Ovary (tissue), 9 donors: ENCODE results near the gene CD40LG. TPM values are rescaled to one million over a fixed set of nuclear protein-coding genes. Genes with fewer than 3 reads are reported as not detected.

ENCODE experiments used
- DNase-seq, 5 donors: peaks; one replicate each; pipeline ENCODE4 v3.0.0-alpha.2; 2019 to 2020
- H3K27ac ChIP-seq, 2 donors: fragments of 200-600 bp; one replicate each; pipeline versions ENCODE4 v1.5.1 to v1.8.0; 2019 to 2022
- H3K27me3 ChIP-seq: fragments of 200-600 bp; one replicate; pipeline ENCODE4 v1.8.0; 2022
- H3K36me3 ChIP-seq: fragments of 200-600 bp; sonication (generic); one replicate; pipeline ENCODE4 v1.5.1; 2019
- H3K4me1 ChIP-seq: one replicate; pipeline ENCODE4 v1.8.1; 2013; ENCODE audit warnings: mild to moderate bottlenecking, moderate library complexity; ENCODE audit not compliant: insufficient read depth
- H3K4me3 ChIP-seq: fragments of 200-600 bp; sonication (generic); one replicate; pipeline ENCODE4 v1.5.1; 2017
- H3K9me3 ChIP-seq, 2 donors: fragments of 200-600 bp in 1 of 2; sonication (generic) in 1 of 2; one replicate each; pipeline versions ENCODE4 v1.5.1 to v1.8.1; 2013 to 2019; ENCODE audit warnings: mild to moderate bottlenecking in 1 of 2, moderate library complexity in 1 of 2
- EP300 ChIP-seq: sonication (generic); formaldehyde crosslinking; IDR thresholded peaks from one replicate; pipeline ENCODE4 v1.6.1; 2017; ENCODE audit warnings: antibody characterized with exemption
- POLR2A ChIP-seq: fragments of 450-650 bp; IDR thresholded peaks from one replicate; pipeline ENCODE4 v1.6.1; 2017; ENCODE audit warnings: antibody characterized with exemption, mild to moderate bottlenecking, moderate library complexity
- WGBS, 3 donors: extraction: QIAGEN DNeasy Blood & Tissue Kit in 1 of 3; methylation state at CpG; one replicate each; pipeline versions ENCODE4 v1.1.5 to v1.1.7; 2013 to 2017; 5-methylcytosine and 5-hydroxymethylcytosine counted together
- intact Hi-C, 4 donors: fragments of 100-400 bp; cut with DNase I; formaldehyde crosslinking; loops; one replicate each; pipeline versions ENCODE4 v1.11.0 to v1.15.1; 2022 to 2023
- polyA plus RNA-seq, 2 donors: library from polyadenylated mRNA; stranded (reverse); fragments of 200-250 nt in 1 of 2; fragments of 350-450 nt in 1 of 2; fragmentation: Illumina TruSeq in 1 of 2; extraction: RNeasy Lipid Tissue Mini Kit (QIAGEN cat#74804) in 1 of 2; gene quantifications; one replicate each; pipeline ENCODE4 v1.2.3, GENCODE V29; 2013 to 2014
- total RNA-seq, 7 donors: library from RNA; depleted of rRNA in 2 of 7; stranded (reverse); fragments of >200 nt in 2 of 7; fragmentation: NEBNext Ultra II Directional in 3 of 7; extraction: Animal tissue kit (Norgen Biotek cat#: 25700) in 3 of 7; gene quantifications; one replicate each; pipeline versions ENCODE4 v1.1.0 to v1.2.4, GENCODE V29; 2016 to 2023
- TF ChIP-seq, protein P1 (sequence below), 3 donors: fragments of 450-650 bp in 2 of 3; fragments of 200-600 bp in 1 of 3; IDR thresholded peaks; one replicate each; pipeline versions ENCODE4 v1.5.1 to v1.8.0; 2016 to 2022; ENCODE audit warnings: antibody characterized with exemption in 3 of 3, mild to moderate bottlenecking in 1 of 3
- donor health status: DM: no; HTN: no; CAD: no; lungs with moderate emphysema.
- donor health status: DM: no; HTN: no; CAD: no.
- donor health status: Bipolar disorder and iron deficiency.
- donor health status: DM: yes; HTN: yes; CAD: no.
- donor health status: DM: no; HTN: no; CAD: no.
- donor health status: DM: yes; HTN: yes; CAD: no.

The CD40LG gene
- total and polyA plus RNA-seq, 9 donors, result 0.08 to 1.3 (median 0.17) TPM; not detected in 5

- 59 to 69% (median 65%) methylated on average over 1 of the region's 1 CpG for WGBS, 3 donors
- TF ChIP-seq, protein P1, sequence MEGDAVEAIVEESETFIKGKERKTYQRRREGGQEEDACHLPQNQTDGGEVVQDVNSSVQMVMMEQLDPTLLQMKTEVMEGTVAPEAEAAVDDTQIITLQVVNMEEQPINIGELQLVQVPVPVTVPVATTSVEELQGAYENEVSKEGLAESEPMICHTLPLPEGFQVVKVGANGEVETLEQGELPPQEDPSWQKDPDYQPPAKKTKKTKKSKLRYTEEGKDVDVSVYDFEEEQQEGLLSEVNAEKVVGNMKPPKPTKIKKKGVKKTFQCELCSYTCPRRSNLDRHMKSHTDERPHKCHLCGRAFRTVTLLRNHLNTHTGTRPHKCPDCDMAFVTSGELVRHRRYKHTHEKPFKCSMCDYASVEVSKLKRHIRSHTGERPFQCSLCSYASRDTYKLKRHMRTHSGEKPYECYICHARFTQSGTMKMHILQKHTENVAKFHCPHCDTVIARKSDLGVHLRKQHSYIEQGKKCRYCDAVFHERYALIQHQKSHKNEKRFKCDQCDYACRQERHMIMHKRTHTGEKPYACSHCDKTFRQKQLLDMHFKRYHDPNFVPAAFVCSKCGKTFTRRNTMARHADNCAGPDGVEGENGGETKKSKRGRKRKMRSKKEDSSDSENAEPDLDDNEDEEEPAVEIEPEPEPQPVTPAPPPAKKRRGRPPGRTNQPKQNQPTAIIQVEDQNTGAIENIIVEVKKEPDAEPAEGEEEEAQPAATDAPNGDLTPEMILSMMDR (IDR thresholded peaks at IDR 0.05), result no peak
- TF ChIP-seq POLR2A, result no peak
- no peak for TF ChIP-seq EP300
- DNase-seq, result no peak
- intact Hi-C loops, result no loop called here
- Histone ChIP-seq H3K4me1 (no peaks in the 10 kb centered on the region), H3K9me3 (no peaks in the 10 kb centered on the region), H3K36me3 (no peaks in the 10 kb centered on the region), H3K4me3 (no peak overlapping the region), H3K27me3 (no peaks in the 10 kb centered on the region), H3K27ac (no peak overlapping the region)
Observed at GRCh38 chrX:136666088-136666487, 18.1 kb downstream of the CD40LG start.

DNA sequence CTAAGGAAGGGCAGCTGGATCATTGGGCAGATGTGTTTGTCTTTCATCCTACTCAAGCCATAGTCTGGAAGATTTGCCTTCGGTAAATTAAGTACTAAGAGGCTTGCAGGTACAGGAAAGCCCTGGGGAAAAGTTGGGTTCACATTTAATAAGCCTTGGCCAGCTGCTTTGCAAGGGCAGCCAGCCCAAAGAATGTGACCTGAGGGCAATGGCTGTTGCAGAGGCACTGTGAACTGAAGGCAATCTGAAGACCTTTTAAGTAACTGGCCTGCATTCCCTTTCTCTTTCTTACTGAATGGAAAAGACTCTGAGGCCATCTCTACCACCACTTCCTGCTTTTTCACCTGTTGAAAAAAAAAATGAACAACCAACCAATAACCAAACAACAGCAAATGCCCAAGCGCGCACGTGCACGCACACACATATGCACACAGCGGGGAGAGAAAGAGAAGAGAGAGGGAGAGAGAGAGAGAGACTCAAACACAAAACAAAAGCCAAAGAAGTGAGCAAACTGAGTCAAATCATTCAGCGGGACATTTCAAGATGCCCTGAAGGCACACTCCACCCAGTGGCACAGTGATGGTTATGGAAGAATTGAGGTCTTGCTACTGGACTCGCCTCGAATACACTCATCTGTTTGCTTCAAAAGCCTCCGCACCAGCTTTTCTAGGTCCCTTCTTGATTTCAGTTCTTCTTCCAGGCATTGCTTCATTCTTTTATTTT lies 19.6 kb downstream of the CD40LG start:
- TF ChIP-seq POLR2A, result no peak
- TF ChIP-seq, protein P1 (IDR thresholded peaks at IDR 0.05), result no peak
- TF ChIP-seq EP300, result no peak
- 80 to 85% (median 82%) methylated on average over 10 of the region's 10 CpGs for WGBS, 3 donors
- H3K4me1 ChIP-seq, result no peaks in the 10 kb centered on the region

GRCh38 chrX:136671006-136671610 lies 23.1 kb downstream of the CD40LG start:
- WGBS, 3 donors, result 74 to 83% (median 74%) methylated on average over 3 of the region's 3 CpGs
- TF ChIP-seq EP300 (no peak), POLR2A (no peak)
- TF ChIP-seq, protein P1 (IDR thresholded peaks at IDR 0.05), result no peak
- no peak overlapping the region for H3K4me3 ChIP-seq
- H3K27me3 ChIP-seq, result no peaks in the 10 kb centered on the region
- DNase-seq, result no peak
- no peaks in the 10 kb centered on the region for H3K36me3 ChIP-seq
- H3K27ac ChIP-seq, result no peak overlapping the region
- no peaks in the 10 kb centered on the region for H3K4me1 ChIP-seq
- intact Hi-C loops, result no loop called here
- H3K9me3 ChIP-seq, result no peaks in the 10 kb centered on the region

More for the DNA sequence above, 19.6 kb downstream of the CD40LG start:
- no peak overlapping the region for H3K4me3 ChIP-seq
- H3K9me3 ChIP-seq, result no peaks in the 10 kb centered on the region
- intact Hi-C loops, result no loop called here
- H3K27me3 ChIP-seq, result no peaks in the 10 kb centered on the region
- no peak for DNase-seq
- no peak overlapping the region for H3K27ac ChIP-seq
- H3K36me3 ChIP-seq, result no peaks in the 10 kb centered on the region

GRCh38 chrX:136674270-136674985 lies 26.5 kb downstream of the CD40LG start:
- intact Hi-C loops, result no loop called here
- H3K36me3 ChIP-seq, result no peaks in the 10 kb centered on the region
- H3K9me3 ChIP-seq, result no peaks in the 10 kb centered on the region
- no peaks in the 10 kb centered on the region for H3K27me3 ChIP-seq
- no peak overlapping the region for H3K27ac ChIP-seq
- DNase-seq, result no peak
- no peak overlapping the region for H3K4me3 ChIP-seq
- no peak for TF ChIP-seq EP300
- no peak for TF ChIP-seq POLR2A
- TF ChIP-seq, protein P1 (IDR thresholded peaks at IDR 0.05), result no peak
- WGBS, 3 donors, result 55 to 57% (median 56%) methylated on average over 5 of the region's 5 CpGs
- no peaks in the 10 kb centered on the region for H3K4me1 ChIP-seq
